SK-N-SH (cell line): ENCODE results near the gene SGF29. TPM values are rescaled to one million over a fixed set of nuclear protein-coding genes. Genes with fewer than 3 reads are reported as not detected.
"Not testable (repeated sequence)": the region's sequence is repeated elsewhere in the genome, so short reads cannot be mapped to it uniquely, and the experiment has no call there.

Source experiments
- CTCF ChIA-PET: fragments of 300-600, 350-600 bp; formaldehyde crosslinking; extraction: SDS; loops from one replicate; lab custom pipeline; 2021; lab: Yijun Ruan, JAX
- POLR2A ChIA-PET: fragments of 350-600 bp; sonication (Branson Sonifier 250); formaldehyde crosslinking; extraction: SDS; loops from one replicate; lab custom pipeline; 2020; ENCODE audit warnings: antibody characterized with exemption, inconsistent platforms; lab: Yijun Ruan, JAX
- DNase-seq: peaks from one replicate; pipeline ENCODE4 v3.0.0; 2012
- H2AFZ ChIP-seq: fragments of 200-600 bp; sonication (generic); 2 replicates; pipeline ENCODE4 v1.8.1; 2016; ENCODE audit warnings: antibody characterized with exemption, mild to moderate bottlenecking, low read depth
- H3F3A ChIP-seq: fragments of 200-600 bp; sonication (generic); replicated peaks from 2 replicates; pipeline ENCODE3; 2016; ENCODE audit warnings: antibody characterized with exemption, mild to moderate bottlenecking; ENCODE audit not compliant: insufficient read depth
- H3K27ac ChIP-seq, 2 experiments: fragments of 200-500 bp in 1 of 2; fragments of 200-600 bp in 1 of 2; sonication (Bioruptor generic) in 1 of 2; sonication (generic), shearing (Covaris generic) in 1 of 2; 2 replicates each; pipeline versions ENCODE4 v1.5.1 to v1.6.1; 2014 to 2016; ENCODE audit warnings: low read depth in 2 of 2, inconsistent platforms in 1 of 2, low read length in 1 of 2, mild to moderate bottlenecking in 1 of 2, mixed read lengths in 1 of 2
- H3K27me3 ChIP-seq: fragments of 200-600 bp; sonication (generic), shearing (Covaris generic); 2 replicates; pipeline ENCODE4 v1.6.1; 2016; ENCODE audit warnings: mixed run types; ENCODE audit not compliant: insufficient read depth
- H3K36me3 ChIP-seq, 2 experiments: fragments of 200-500 bp in 1 of 2; fragments of 200-600 bp in 1 of 2; sonication (Bioruptor generic) in 1 of 2; sonication (generic) in 1 of 2; replicated peaks in 1 of 2; 2 replicates each; pipeline versions ENCODE3 to v1.5.1; 2014 to 2016; ENCODE audit warnings: low read length in 1 of 2, mild to moderate bottlenecking in 1 of 2; ENCODE audit not compliant: insufficient read depth in 2 of 2, control insufficient read depth in 1 of 2
- H3K4me1 ChIP-seq, 2 experiments: fragments of 200-500 bp in 1 of 2; fragments of 200-600 bp in 1 of 2; sonication (Bioruptor generic) in 1 of 2; sonication (generic), shearing (Covaris generic) in 1 of 2; 2 replicates each; pipeline versions ENCODE4 v1.5.1 to v1.6.1; 2014 to 2016; ENCODE audit warnings: low read depth in 1 of 2, low read length in 1 of 2, mixed run types in 1 of 2; ENCODE audit not compliant: insufficient read depth in 2 of 2, control insufficient read depth in 1 of 2
- H3K4me2 ChIP-seq: fragments of 200-600 bp; sonication (generic), shearing (Covaris generic); 2 replicates; pipeline ENCODE4 v1.6.1; 2017; ENCODE audit warnings: mixed run types
- H3K4me3 ChIP-seq, 2 experiments: fragments of 200-500 bp in 1 of 2; fragments of 200-600 bp in 1 of 2; sonication (Bioruptor generic) in 1 of 2; sonication (generic), shearing (Covaris generic) in 1 of 2; 2 replicates each; pipeline versions ENCODE4 v1.5.1 to v1.8.1; 2014 to 2016; ENCODE audit warnings: low read depth in 2 of 2, inconsistent platforms in 1 of 2, low read length in 1 of 2, mild to moderate bottlenecking in 1 of 2, mixed read lengths in 1 of 2, moderate library complexity in 1 of 2
- H3K79me2 ChIP-seq: fragments of 200-600 bp; sonication (generic); 2 replicates; pipeline ENCODE4 v1.8.1; 2017; ENCODE audit warnings: mild to moderate bottlenecking; ENCODE audit not compliant: insufficient read depth
- H3K9ac ChIP-seq: fragments of 200-600 bp; sonication (generic); 2 replicates; pipeline ENCODE4 v1.6.1; 2017; ENCODE audit warnings: mixed run types
- H3K9me2 ChIP-seq: fragments of 200-600 bp; sonication (generic); 2 replicates; pipeline ENCODE4 v1.6.1; 2017; ENCODE audit warnings: mixed run types
- H3K9me3 ChIP-seq: fragments of 200-600 bp; sonication (generic); 2 replicates; pipeline ENCODE4 v1.6.1; 2017; ENCODE audit warnings: mixed run types, mild to moderate bottlenecking, moderate library complexity
- H4K20me1 ChIP-seq: fragments of 200-600 bp; sonication (generic); 2 replicates; pipeline ENCODE4 v1.6.1; 2017; ENCODE audit warnings: mild to moderate bottlenecking, mixed run types; ENCODE audit not compliant: insufficient read depth
- CHD2 ChIP-seq: fragments of 150-350 bp; IDR thresholded peaks from 2 replicates; pipeline ENCODE4 v1.6.1; 2018; ENCODE audit warnings: low read length; ENCODE audit not compliant: partially characterized antibody
- EP300 ChIP-seq, 2 experiments: IDR thresholded peaks; 2 replicates each; pipeline versions ENCODE4 v1.4.0 to v1.6.1; 2012; ENCODE audit warnings: borderline replicate concordance in 1 of 2, low read depth in 1 of 2, low read length in 1 of 2
- EZH2phosphoT487 ChIP-seq: fragments of 200-600 bp; sonication (generic); IDR thresholded peaks from 2 replicates; pipeline ENCODE4 v1.6.1; 2017; ENCODE audit warnings: low read depth, mixed run types, mild to moderate bottlenecking, antibody characterized with exemption, moderate library complexity, borderline replicate concordance
- GABPA ChIP-seq: IDR thresholded peaks from 2 replicates; pipeline ENCODE4 v1.4.0; 2012; ENCODE audit warnings: low read depth, mild to moderate bottlenecking
- MAX ChIP-seq: IDR thresholded peaks from 2 replicates; pipeline ENCODE4 v1.4.0; 2012; ENCODE audit warnings: low read depth
- POLR2AphosphoS5 ChIP-seq: IDR thresholded peaks from 2 replicates; pipeline ENCODE4 v1.6.1; 2012; ENCODE audit warnings: low read depth, low read length
- RAD21 ChIP-seq: IDR thresholded peaks from 2 replicates; pipeline ENCODE4 v1.6.1; 2012; ENCODE audit warnings: mild to moderate bottlenecking, low read length
- REST ChIP-seq: IDR thresholded peaks from 2 replicates; pipeline ENCODE4 v1.6.1; 2012; ENCODE audit warnings: mild to moderate bottlenecking, low read depth, low read length, moderate library complexity
- RFX5 ChIP-seq: IDR thresholded peaks from 2 replicates; pipeline ENCODE4 v1.6.1; 2012; ENCODE audit warnings: mild to moderate bottlenecking, improper control_type of control experiment, low read length
- SMC3 ChIP-seq: IDR thresholded peaks from 2 replicates; pipeline ENCODE4 v1.6.1; 2012; ENCODE audit warnings: low read depth, low read length, improper control_type of control experiment
- USF1 ChIP-seq: IDR thresholded peaks from 2 replicates; pipeline ENCODE4 v1.4.0; 2012; ENCODE audit warnings: low read depth, borderline replicate concordance
- WGBS: methylation state at CpG from one replicate; pipeline ENCODE4 v1.1.6; 2017; ENCODE audit warnings: low lambda C conversion rate; 5-methylcytosine and 5-hydroxymethylcytosine counted together
- polyA plus RNA-seq, 3 experiments: library from polyadenylated mRNA; depleted of rRNA; stranded (reverse); fragments of >200 nt; gene quantifications; 2 replicates each; pipeline ENCODE4 v1.2.3, GENCODE V29; 2012
- TF ChIP-seq, protein P1 (sequence below): IDR thresholded peaks from 2 replicates; pipeline ENCODE4; 2012
- TF ChIP-seq, protein P2 (sequence below): fragments of 150-350 bp; IDR thresholded peaks from 2 replicates; pipeline ENCODE4 v1.6.1; 2017; ENCODE audit warnings: antibody characterized with exemption, low read length, low read depth, borderline replicate concordance

Gene SGF29
- polyA plus RNA-seq, 1 of the 3 experiments (the other 2 are of a cell fraction): 4.6 TPM

- Histone ChIP-seq H3K4me1 (no peaks in the 10 kb centered on the region), H3K27ac (no peak overlapping the region), H3K4me3 (no peak overlapping the region), H3K36me3 (no peaks in the 10 kb centered on the region), H2AFZ (no peak overlapping the region), H3K4me2 (no peak overlapping the region), H3K79me2 (no peaks in the 10 kb centered on the region), H3F3A (no peaks in the 10 kb centered on the region), H3K9ac (no peak overlapping the region), H3K9me3 (no peaks in the 10 kb centered on the region), H3K27me3 (no peaks in the 10 kb centered on the region), H4K20me1 (no peaks in the 10 kb centered on the region), H3K9me2 (no peaks in the 10 kb centered on the region)
- ChIA-PET POLR2A (no interaction called here), CTCF (no interaction called here)
- TF ChIP-seq SMC3 (no peak), POLR2AphosphoS5 (no peak), EZH2phosphoT487 (no peak), REST (no peak), RFX5 (no peak), GABPA (no peak), CHD2 (no peak), USF1 (no peak), MAX (no peak), RAD21 (no peak), EP300 (IDR thresholded peaks at IDR 0.05; ENCODE audit: borderline replicate concordance in 1 of 2, low read depth in 1 of 2, low read length in 1 of 2) (no peak)
- TF ChIP-seq, protein P1, sequence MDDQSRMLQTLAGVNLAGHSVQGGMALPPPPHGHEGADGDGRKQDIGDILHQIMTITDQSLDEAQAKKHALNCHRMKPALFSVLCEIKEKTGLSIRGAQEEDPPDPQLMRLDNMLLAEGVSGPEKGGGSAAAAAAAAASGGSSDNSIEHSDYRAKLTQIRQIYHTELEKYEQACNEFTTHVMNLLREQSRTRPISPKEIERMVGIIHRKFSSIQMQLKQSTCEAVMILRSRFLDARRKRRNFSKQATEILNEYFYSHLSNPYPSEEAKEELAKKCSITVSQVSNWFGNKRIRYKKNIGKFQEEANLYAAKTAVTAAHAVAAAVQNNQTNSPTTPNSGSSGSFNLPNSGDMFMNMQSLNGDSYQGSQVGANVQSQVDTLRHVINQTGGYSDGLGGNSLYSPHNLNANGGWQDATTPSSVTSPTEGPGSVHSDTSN: no peak
- TF ChIP-seq, protein P2, sequence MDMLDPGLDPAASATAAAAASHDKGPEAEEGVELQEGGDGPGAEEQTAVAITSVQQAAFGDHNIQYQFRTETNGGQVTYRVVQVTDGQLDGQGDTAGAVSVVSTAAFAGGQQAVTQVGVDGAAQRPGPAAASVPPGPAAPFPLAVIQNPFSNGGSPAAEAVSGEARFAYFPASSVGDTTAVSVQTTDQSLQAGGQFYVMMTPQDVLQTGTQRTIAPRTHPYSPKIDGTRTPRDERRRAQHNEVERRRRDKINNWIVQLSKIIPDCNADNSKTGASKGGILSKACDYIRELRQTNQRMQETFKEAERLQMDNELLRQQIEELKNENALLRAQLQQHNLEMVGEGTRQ: no peak
- no peak for DNase-seq
- WGBS: 68% methylated on average over 9 of the region's 9 CpGs
Observed at GRCh38 chr16:28597692-28598261, 44.1 kb downstream of the SGF29 start.

- DNase-seq, H2AFZ ChIP-seq, H3K9ac ChIP-seq, H3K27me3 ChIP-seq, POLR2A ChIA-PET, H3K4me3 ChIP-seq, H3F3A ChIP-seq, H3K36me3 ChIP-seq, H3K9me2 ChIP-seq, CTCF ChIA-PET, H3K79me2 ChIP-seq, H3K27ac ChIP-seq, H3K4me1 ChIP-seq, H3K9me3 ChIP-seq, H3K4me2 ChIP-seq, H4K20me1 ChIP-seq: not testable (repeated sequence)
- WGBS: no CpG with 5 or more reads among the region's 17 CpGs
Observed at GRCh38 chr16:28599377-28600285, 45.9 kb downstream of the SGF29 start.

DNA sequence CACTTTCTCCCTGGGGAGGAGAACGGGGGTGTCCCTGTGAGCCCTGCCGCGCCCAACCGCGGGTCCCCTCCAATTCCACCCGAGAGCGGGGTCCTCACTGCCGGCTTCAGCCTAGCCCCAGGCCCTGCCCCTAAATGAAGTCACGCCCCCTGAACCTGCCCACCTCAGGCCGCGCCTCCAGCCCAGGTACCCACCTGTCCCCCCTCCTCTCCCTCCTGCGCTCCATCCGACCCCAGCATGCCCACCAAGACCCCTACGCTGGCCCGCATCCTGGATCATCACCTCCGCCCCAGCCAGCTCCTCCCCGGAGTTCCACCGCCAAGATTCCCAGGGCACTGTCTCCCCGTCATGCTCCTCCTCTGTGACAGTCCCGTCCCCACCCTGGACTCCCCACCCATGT lies 47.2 kb downstream of the SGF29 start:
- H3K79me2 ChIP-seq, CTCF ChIA-PET, POLR2A ChIA-PET, H3K27ac ChIP-seq, H2AFZ ChIP-seq, H3F3A ChIP-seq, H3K4me1 ChIP-seq, DNase-seq, H3K9me2 ChIP-seq, H3K9ac ChIP-seq, H3K27me3 ChIP-seq, H4K20me1 ChIP-seq, H3K36me3 ChIP-seq, H3K9me3 ChIP-seq, H3K4me3 ChIP-seq, H3K4me2 ChIP-seq: not testable (repeated sequence)
- WGBS: 89% methylated on average over 12 of the region's 20 CpGs
